ENCODE data around the gene EMID1.

DNA sequence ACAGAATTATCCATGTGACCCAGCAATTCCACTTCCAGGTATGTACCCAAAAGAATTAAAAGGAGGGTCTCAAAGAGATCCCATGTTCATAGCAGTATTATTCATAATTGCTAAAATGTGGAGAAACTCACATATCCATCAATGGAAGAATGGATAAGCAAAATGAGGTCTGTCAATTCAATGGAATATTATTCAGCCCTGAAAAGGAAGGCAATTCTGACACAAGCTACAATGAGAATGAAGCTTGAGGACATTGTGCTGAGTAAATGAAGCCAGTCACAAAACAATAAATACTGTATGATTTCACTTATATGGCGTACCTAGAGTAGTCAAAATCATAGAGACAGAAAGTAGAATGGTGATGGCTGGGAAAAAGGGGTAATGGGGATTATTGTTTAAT is 19.4 kb upstream of the EMID1 start:
- TF ChIP-seq, protein P1, sequence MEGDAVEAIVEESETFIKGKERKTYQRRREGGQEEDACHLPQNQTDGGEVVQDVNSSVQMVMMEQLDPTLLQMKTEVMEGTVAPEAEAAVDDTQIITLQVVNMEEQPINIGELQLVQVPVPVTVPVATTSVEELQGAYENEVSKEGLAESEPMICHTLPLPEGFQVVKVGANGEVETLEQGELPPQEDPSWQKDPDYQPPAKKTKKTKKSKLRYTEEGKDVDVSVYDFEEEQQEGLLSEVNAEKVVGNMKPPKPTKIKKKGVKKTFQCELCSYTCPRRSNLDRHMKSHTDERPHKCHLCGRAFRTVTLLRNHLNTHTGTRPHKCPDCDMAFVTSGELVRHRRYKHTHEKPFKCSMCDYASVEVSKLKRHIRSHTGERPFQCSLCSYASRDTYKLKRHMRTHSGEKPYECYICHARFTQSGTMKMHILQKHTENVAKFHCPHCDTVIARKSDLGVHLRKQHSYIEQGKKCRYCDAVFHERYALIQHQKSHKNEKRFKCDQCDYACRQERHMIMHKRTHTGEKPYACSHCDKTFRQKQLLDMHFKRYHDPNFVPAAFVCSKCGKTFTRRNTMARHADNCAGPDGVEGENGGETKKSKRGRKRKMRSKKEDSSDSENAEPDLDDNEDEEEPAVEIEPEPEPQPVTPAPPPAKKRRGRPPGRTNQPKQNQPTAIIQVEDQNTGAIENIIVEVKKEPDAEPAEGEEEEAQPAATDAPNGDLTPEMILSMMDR (IDR thresholded peaks at IDR 0.05) = no peak
- TF ChIP-seq EZH2 (IDR thresholded peaks at IDR 0.05) (no peak), EZH2phosphoT487 (IDR thresholded peaks at IDR 0.05) (no peak)

All from neural progenitor cell (in vitro differentiated cells).